Breast epithelium (tissue), 4 donors: ENCODE data around the gene NPTX1. TPM values are rescaled to one million over a fixed set of nuclear protein-coding genes. Genes with fewer than 3 reads are reported as not detected.

Experiments
- DNase-seq, 2 donors: peaks; one replicate each; pipeline ENCODE4 v3.0.0-alpha.2; 2019; ENCODE audit warnings: low spot score in 2 of 2
- H3K27ac ChIP-seq, 2 donors: fragments of 200-600 bp; sonication (generic) in 1 of 2; one replicate each; pipeline ENCODE4 v1.5.1; 2016 to 2019; ENCODE audit warnings: mild to moderate bottlenecking in 1 of 2
- H3K27me3 ChIP-seq, 2 donors: fragments of 200-600 bp; sonication (generic) in 1 of 2; one replicate each; pipeline versions ENCODE4 v1.5.1 to v1.6.0; 2017 to 2019; ENCODE audit warnings: control low read depth in 1 of 2, mild to moderate bottlenecking in 1 of 2
- H3K36me3 ChIP-seq: fragments of 200-600 bp; one replicate; pipeline ENCODE4 v1.5.1; 2019
- H3K4me1 ChIP-seq, 2 donors: fragments of 200-600 bp; sonication (generic); one replicate each; pipeline ENCODE4 v1.5.1; 2016 to 2019; ENCODE audit warnings: control low read depth in 1 of 2
- H3K4me3 ChIP-seq, 3 donors: fragments of 200-600 bp; sonication (generic); 1 replicate in 2 of 3; 2 replicates in 1 of 3; pipeline ENCODE4 v1.5.1; 2016 to 2019; ENCODE audit warnings: mild to moderate bottlenecking in 3 of 3, moderate library complexity in 2 of 3
- H3K9me3 ChIP-seq, 2 donors: fragments of 200-600 bp; sonication (generic) in 1 of 2; one replicate each; pipeline ENCODE4 v1.5.1; 2016 to 2019; ENCODE audit warnings: control low read depth in 1 of 2
- CTCF ChIP-seq, 3 donors: fragments of 450-650 bp; IDR thresholded peaks; one replicate each; pipeline ENCODE4 v1.5.1; 2016 to 2017; ENCODE audit warnings: antibody characterized with exemption in 3 of 3, mild to moderate bottlenecking in 3 of 3, moderate library complexity in 3 of 3
- POLR2A ChIP-seq: fragments of 450-650 bp; IDR thresholded peaks from one replicate; pipeline ENCODE4 v1.6.1; 2016; ENCODE audit warnings: antibody characterized with exemption, mild to moderate bottlenecking, moderate library complexity
- POLR2AphosphoS5 ChIP-seq, 3 donors: sonication (generic); formaldehyde crosslinking; IDR thresholded peaks; one replicate each; pipeline ENCODE4 v1.6.1; 2017; ENCODE audit warnings: antibody characterized with exemption in 3 of 3
- intact Hi-C: fragments of 100-400 bp; cut with DNase I; formaldehyde crosslinking; loops from one replicate; pipeline ENCODE4 v1.15.1; 2023; ENCODE audit warnings: low total_unique reads
- total RNA-seq, 3 donors: library from RNA; depleted of rRNA; stranded (reverse); fragments of >200 nt; gene quantifications; one replicate each; pipeline ENCODE4 v1.1.0, GENCODE V29; 2016

NPTX1 gene
- total RNA-seq, 3 donors from 2014 or later = under 0.01 to 0.32 (median 0.29) TPM

- Histone ChIP-seq H3K27ac (no peak overlapping the region), H3K9me3 (no peaks in the 10 kb centered on the region), H3K4me3 (no peak overlapping the region), H3K27me3 (no peaks in the 10 kb centered on the region), H3K36me3 (no peaks in the 10 kb centered on the region), H3K4me1 (no peaks in the 10 kb centered on the region)
- TF ChIP-seq POLR2A (no peak), CTCF (IDR thresholded peaks at IDR 0.05) (no peak), POLR2AphosphoS5 (IDR thresholded peaks at IDR 0.05) (no peak)
- DNase-seq = no peak
- intact Hi-C loops = no loop called here
These were observed 24.1 kb downstream of the NPTX1 start for GRCh38 chr17:80452173-80452915.

- Histone ChIP-seq H3K27ac (no peak overlapping the region), H3K36me3 (no peaks in the 10 kb centered on the region), H3K4me1 (no peaks in the 10 kb centered on the region), H3K27me3 (no peaks in the 10 kb centered on the region), H3K9me3 (no peaks in the 10 kb centered on the region), H3K4me3 (no peak overlapping the region)
- no peak for DNase-seq
- intact Hi-C loops = no loop called here
- no peak for TF ChIP-seq CTCF (IDR thresholded peaks at IDR 0.05)
- no peak for TF ChIP-seq POLR2AphosphoS5 (IDR thresholded peaks at IDR 0.05)
- no peak for TF ChIP-seq POLR2A
These were observed 25.2 kb downstream of the NPTX1 start for GRCh38 chr17:80451104-80451775.

GRCh38 chr17:80449930-80450576, 26.4 kb downstream of the NPTX1 start:
- Histone ChIP-seq H3K27me3 (no peaks in the 10 kb centered on the region), H3K4me1 (no peaks in the 10 kb centered on the region), H3K4me3 (no peak overlapping the region), H3K27ac (no peak overlapping the region), H3K36me3 (no peaks in the 10 kb centered on the region), H3K9me3 (no peaks in the 10 kb centered on the region)
- DNase-seq = no peak
- intact Hi-C loops = no loop called here
- no peak for TF ChIP-seq POLR2AphosphoS5 (IDR thresholded peaks at IDR 0.05)
- TF ChIP-seq CTCF (IDR thresholded peaks at IDR 0.05) = no peak
- no peak for TF ChIP-seq POLR2A

- TF ChIP-seq CTCF (IDR thresholded peaks at IDR 0.05) (no peak), POLR2AphosphoS5 (IDR thresholded peaks at IDR 0.05) (no peak), POLR2A (no peak)
- Histone ChIP-seq H3K27ac (no peak overlapping the region), H3K27me3 (no peaks in the 10 kb centered on the region), H3K4me1 (no peaks in the 10 kb centered on the region), H3K4me3 (no peak overlapping the region), H3K36me3 (no peaks in the 10 kb centered on the region), H3K9me3 (no peaks in the 10 kb centered on the region)
- no peak for DNase-seq
- intact Hi-C loops = no loop called here
These were observed 27.0 kb downstream of the NPTX1 start for GRCh38 chr17:80449194-80449929.
